Progenitor cell of endocrine pancreas (in vitro differentiated cells): ENCODE measurements around the gene B2M. TPM values are rescaled to one million over a fixed set of nuclear protein-coding genes. Genes with fewer than 3 reads are reported as not detected.
"Not testable (repeated sequence)": the region's sequence is repeated elsewhere in the genome, so short reads cannot be mapped to it uniquely, and the experiment has no call there.

Source experiments
- DNase-seq: peaks from one replicate; pipeline ENCODE4 v3.0.0; 2021; ENCODE audit warnings: low spot score; ENCODE audit not compliant: unreplicated experiment
- H3K27ac Mint-ChIP-seq: 2 replicates; pipeline ENCODE4 v1.8.0; 2021; ENCODE audit warnings: mild to moderate bottlenecking, moderate library complexity, mixed read lengths
- H3K27me3 Mint-ChIP-seq: 2 replicates; pipeline ENCODE4 v1.8.0; 2021; ENCODE audit warnings: mixed read lengths
- H3K36me3 Mint-ChIP-seq: 2 replicates; pipeline ENCODE4 v1.8.0; 2022; ENCODE audit warnings: mixed read lengths; ENCODE audit not compliant: insufficient read depth
- H3K4me1 Mint-ChIP-seq: 2 replicates; pipeline ENCODE4 v1.8.0; 2021; ENCODE audit warnings: low read depth, mixed read lengths
- H3K4me3 Mint-ChIP-seq: 2 replicates; pipeline ENCODE4 v1.8.0; 2021; ENCODE audit warnings: low read depth, mild to moderate bottlenecking, moderate library complexity, mixed read lengths
- H3K9me3 Mint-ChIP-seq: 2 replicates; pipeline ENCODE4 v1.8.0; 2021; ENCODE audit warnings: low read depth, mixed read lengths
- total RNA-seq: library from RNA; stranded (reverse); gene quantifications from 2 replicates; pipeline ENCODE4 v1.2.1, GENCODE V29; 2021
- TF ChIP-seq, protein P1 (sequence below): fragments of 200-600 bp; sonication (generic); IDR thresholded peaks from one replicate; pipeline ENCODE4 v1.5.0; 2021; ENCODE audit warnings: antibody characterized with exemption, mild to moderate bottlenecking; ENCODE audit not compliant: unreplicated experiment

B2M gene
- total RNA-seq, 1 donor from 2014 or later, result 133 TPM

DNA sequence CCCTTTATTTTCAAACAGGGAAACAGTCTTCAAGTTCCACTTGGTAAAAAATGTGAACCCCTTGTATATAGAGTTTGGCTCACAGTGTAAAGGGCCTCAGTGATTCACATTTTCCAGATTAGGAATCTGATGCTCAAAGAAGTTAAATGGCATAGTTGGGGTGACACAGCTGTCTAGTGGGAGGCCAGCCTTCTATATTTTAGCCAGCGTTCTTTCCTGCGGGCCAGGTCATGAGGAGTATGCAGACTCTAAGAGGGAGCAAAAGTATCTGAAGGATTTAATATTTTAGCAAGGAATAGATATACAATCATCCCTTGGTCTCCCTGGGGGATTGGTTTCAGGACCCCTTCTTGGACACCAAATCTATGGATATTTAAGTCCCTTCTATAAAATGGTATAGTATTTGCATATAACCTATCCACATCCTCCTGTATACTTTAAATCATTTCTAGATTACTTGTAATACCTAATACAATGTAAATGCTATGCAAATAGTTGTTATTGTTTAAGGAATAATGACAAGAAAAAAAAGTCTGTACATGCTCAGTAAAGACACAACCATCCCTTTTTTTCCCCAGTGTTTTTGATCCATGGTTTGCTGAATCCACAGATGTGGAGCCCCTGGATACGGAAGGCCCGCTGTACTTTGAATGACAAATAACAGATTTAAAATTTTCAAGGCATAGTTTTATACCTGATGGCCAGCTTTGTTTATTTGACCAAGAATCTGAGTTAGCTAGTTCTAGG lies 7.0 kb downstream of the B2M start:
- no peak for DNase-seq
- no peak overlapping the region for H3K27ac Mint-ChIP-seq
- peaks cover 2% of the 10 kb centered on the region for H3K27me3 Mint-ChIP-seq
- TF ChIP-seq, protein P1, sequence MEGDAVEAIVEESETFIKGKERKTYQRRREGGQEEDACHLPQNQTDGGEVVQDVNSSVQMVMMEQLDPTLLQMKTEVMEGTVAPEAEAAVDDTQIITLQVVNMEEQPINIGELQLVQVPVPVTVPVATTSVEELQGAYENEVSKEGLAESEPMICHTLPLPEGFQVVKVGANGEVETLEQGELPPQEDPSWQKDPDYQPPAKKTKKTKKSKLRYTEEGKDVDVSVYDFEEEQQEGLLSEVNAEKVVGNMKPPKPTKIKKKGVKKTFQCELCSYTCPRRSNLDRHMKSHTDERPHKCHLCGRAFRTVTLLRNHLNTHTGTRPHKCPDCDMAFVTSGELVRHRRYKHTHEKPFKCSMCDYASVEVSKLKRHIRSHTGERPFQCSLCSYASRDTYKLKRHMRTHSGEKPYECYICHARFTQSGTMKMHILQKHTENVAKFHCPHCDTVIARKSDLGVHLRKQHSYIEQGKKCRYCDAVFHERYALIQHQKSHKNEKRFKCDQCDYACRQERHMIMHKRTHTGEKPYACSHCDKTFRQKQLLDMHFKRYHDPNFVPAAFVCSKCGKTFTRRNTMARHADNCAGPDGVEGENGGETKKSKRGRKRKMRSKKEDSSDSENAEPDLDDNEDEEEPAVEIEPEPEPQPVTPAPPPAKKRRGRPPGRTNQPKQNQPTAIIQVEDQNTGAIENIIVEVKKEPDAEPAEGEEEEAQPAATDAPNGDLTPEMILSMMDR, result no peak
- H3K9me3 Mint-ChIP-seq, result no peaks in the 10 kb centered on the region
- no peak overlapping the region for H3K4me3 Mint-ChIP-seq
- no peaks in the 10 kb centered on the region for H3K4me1 Mint-ChIP-seq
- peaks cover 7% of the 10 kb centered on the region for H3K36me3 Mint-ChIP-seq

DNA sequence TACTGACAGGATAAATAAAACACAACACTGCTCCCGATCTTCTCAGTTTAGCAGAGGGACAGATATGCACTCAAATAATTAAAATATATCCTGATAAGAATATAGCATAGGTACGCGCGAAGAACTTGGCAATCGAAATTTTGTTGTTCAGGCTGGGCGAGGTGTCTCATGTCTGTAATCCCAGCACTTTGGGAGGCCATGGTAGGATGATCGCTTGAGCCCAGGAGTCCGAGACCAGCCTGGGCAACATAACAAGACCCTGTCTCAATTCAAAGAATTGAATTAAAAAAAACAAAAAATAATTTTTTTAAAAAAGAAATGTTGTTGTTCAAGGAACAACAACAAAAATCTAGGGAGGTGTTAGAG lies 7.6 kb downstream of the B2M start:
- peaks cover 7% of the 10 kb centered on the region for H3K36me3 Mint-ChIP-seq
- TF ChIP-seq, protein P1, result no peak
- H3K27me3 Mint-ChIP-seq, result no peaks in the 10 kb centered on the region
- no peak overlapping the region for H3K4me3 Mint-ChIP-seq
- no peak for DNase-seq
- H3K9me3 Mint-ChIP-seq, result no peaks in the 10 kb centered on the region
- H3K27ac Mint-ChIP-seq, result no peak overlapping the region
- H3K4me1 Mint-ChIP-seq, result no peaks in the 10 kb centered on the region

DNA sequence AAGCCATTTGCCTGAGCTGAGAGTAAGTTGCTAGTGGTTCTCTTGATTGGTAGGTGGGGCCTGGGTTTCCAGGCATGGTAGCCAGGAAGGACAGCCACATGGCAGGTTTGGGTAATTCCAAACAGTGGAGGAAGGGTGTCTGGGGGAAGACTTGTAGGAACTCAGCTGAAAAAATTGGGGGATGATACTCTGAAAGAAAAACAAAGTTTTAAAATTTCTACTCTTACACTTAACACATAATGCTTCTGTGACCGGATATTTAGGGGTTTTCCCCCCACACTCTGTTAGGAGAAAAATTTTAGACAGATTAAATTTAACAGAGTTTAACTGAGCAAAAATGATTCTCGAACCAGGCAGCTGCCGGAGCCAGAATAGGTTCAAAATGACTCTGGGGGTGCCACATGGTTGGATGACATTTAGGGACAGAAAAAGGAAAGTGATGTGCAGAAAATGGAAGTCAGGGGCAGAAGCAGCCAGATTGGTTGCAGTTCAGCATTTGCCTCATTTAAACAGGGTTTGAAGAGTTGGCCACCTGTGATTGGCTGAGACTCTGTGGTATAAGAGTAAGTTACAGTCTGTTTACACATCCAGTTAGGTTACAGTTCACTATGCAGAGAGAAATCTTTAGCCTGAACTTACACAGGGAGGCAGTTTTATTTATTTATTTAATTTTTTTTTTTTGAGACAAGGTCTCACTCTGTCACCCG lies 8.1 kb downstream of the B2M start:
- no peak for DNase-seq
- Mint-ChIP-seq H3K27me3 (no peaks in the 10 kb centered on the region), H3K4me3 (no peak overlapping the region), H3K9me3 (no peaks in the 10 kb centered on the region), H3K27ac (no peak overlapping the region), H3K4me1 (no peaks in the 10 kb centered on the region), H3K36me3 (peaks cover 7% of the 10 kb centered on the region)
- TF ChIP-seq, protein P1, result no peak

DNA sequence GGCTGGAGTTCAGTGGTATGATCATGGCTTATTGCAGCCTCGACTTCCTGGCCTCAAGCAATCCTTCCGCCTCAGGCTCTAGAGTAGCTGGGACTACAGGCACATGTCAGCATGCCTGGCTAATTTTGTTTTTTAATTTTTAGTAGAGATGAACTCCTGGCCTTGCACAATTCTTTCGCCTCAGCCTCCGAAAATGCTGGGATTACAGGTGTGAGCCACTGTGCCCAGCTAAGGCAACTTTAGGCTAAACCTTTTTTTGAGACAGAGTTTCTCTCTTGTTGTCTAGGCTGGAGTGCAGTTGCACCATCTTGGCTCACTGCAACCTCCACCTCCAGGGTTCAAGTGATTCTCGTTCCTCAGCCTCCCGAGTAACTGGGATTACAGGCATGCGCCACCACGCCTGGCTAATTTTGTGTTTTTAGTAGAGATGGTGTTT lies 8.7 kb downstream of the B2M start:
- not testable (repeated sequence) for DNase-seq, H3K4me1 Mint-ChIP-seq, H3K4me3 Mint-ChIP-seq, H3K27ac Mint-ChIP-seq, H3K9me3 Mint-ChIP-seq, H3K36me3 Mint-ChIP-seq, H3K27me3 Mint-ChIP-seq

DNA sequence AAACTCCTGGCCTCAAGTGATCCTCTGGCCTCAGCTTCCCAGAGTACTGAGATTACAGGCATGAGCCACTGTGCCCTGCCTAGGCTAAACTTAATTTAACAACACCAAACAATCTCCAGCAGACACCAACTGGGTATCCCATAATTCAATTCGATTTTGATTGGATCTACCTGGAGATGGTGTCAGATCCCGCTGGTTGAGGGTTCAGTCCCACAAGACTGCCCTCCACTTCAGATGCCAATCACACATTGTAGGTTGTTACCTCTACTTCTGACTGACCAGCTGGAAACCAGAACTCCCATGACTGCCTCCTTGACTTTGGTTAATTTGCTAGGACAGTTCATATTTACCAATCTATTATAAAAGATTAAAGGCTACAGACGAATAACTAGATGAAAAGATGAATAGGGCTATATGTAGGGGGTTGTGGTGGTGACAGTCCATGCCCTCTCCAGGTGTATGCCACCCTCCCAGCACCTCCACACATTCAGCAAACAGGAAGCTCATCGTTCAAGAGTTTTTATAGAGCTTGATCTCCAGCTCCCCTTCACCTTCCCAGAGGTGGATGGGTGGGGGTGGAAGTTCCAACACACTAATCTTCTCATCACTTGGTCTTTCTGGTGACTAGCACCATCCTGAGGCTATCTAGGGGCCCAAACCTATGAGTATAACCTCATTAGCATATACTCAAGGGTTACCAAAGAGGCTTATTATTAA lies 9.3 kb downstream of the B2M start:
- Mint-ChIP-seq H3K27ac (no peak overlapping the region), H3K9me3 (no peaks in the 10 kb centered on the region), H3K4me1 (no peaks in the 10 kb centered on the region), H3K36me3 (peaks cover 7% of the 10 kb centered on the region), H3K4me3 (no peak overlapping the region), H3K27me3 (no peaks in the 10 kb centered on the region)
- DNase-seq, result no peak
- TF ChIP-seq, protein P1, result no peak
